HepG2 (cell line): ENCODE data around the gene OSBPL8. TPM values are rescaled to one million over a fixed set of nuclear protein-coding genes. Genes with fewer than 3 reads are reported as not detected.

ENCODE experiments used
- BRF2 ChIP-seq: sonication (generic); formaldehyde crosslinking; IDR thresholded peaks from 2 replicates; pipeline ENCODE4 v1.8.1; 2022; ENCODE audit warnings: mild to moderate bottlenecking, missing genetic modification reagents
- CEBPZ ChIP-seq: IDR thresholded peaks from 2 replicates; pipeline ENCODE4 v1.6.1; 2012; ENCODE audit warnings: low read length, improper control_type of control experiment
- CHCHD3 ChIP-seq: sonication (generic); formaldehyde crosslinking; IDR thresholded peaks from 2 replicates; pipeline ENCODE4 v1.8.0; 2022; ENCODE audit warnings: mild to moderate bottlenecking, missing genetic modification reagents, moderate library complexity
- CHD2 ChIP-seq: IDR thresholded peaks from 2 replicates; pipeline ENCODE4 v1.6.1; 2011; ENCODE audit warnings: low read depth, low read length, improper control_type of control experiment
- DMTF1 ChIP-seq: sonication (generic); formaldehyde crosslinking; IDR thresholded peaks from 2 replicates; pipeline ENCODE4 v1.4.0; 2020; ENCODE audit warnings: mild to moderate bottlenecking, missing genetic modification reagents
- HMGXB3 ChIP-seq: sonication (generic); formaldehyde crosslinking; IDR thresholded peaks from 2 replicates; pipeline ENCODE4 v1.4.0; 2020; ENCODE audit warnings: missing genetic modification reagents, borderline replicate concordance
- USF2 ChIP-seq, 2 experiments: sonication (generic) in 1 of 2; formaldehyde crosslinking in 1 of 2; IDR thresholded peaks; 2 replicates each; pipeline versions ENCODE4 v1.5.1 to v1.6.1; 2011 to 2020; ENCODE audit warnings: borderline replicate concordance in 1 of 2, low read depth in 1 of 2, low read length in 1 of 2, mild to moderate bottlenecking in 1 of 2, missing genetic modification reagents in 1 of 2, moderate library complexity in 1 of 2
- ZFP37 ChIP-seq: sonication (generic); formaldehyde crosslinking; IDR thresholded peaks from 2 replicates; pipeline ENCODE4 v1.4.0; 2020; ENCODE audit warnings: missing genetic modification reagents, borderline replicate concordance
- ZNF207 ChIP-seq: fragments of 450-650 bp; IDR thresholded peaks from 2 replicates; pipeline ENCODE4 v1.6.1; 2016; ENCODE audit warnings: antibody characterized with exemption, borderline replicate concordance
- ZNF432 ChIP-seq: sonication (generic); formaldehyde crosslinking; IDR thresholded peaks from 2 replicates; pipeline ENCODE4 v1.5.0; 2020; ENCODE audit warnings: missing genetic modification reagents, mild to moderate bottlenecking, borderline replicate concordance
- ZNF550 ChIP-seq: sonication (generic); formaldehyde crosslinking; IDR thresholded peaks from 2 replicates; pipeline ENCODE4 v1.4.0; 2020; ENCODE audit warnings: mild to moderate bottlenecking, missing genetic modification reagents, borderline replicate concordance
- ZNF678 ChIP-seq: sonication (generic); formaldehyde crosslinking; IDR thresholded peaks from 2 replicates; pipeline ENCODE4 v1.4.0; 2020; ENCODE audit warnings: mild to moderate bottlenecking, missing genetic modification reagents
- ZNF83 ChIP-seq: sonication (generic); formaldehyde crosslinking; IDR thresholded peaks from 2 replicates; pipeline ENCODE4 v1.4.0; 2020; ENCODE audit warnings: missing genetic modification reagents, mild to moderate bottlenecking, borderline replicate concordance
- polyA plus RNA-seq, 8 experiments: library from polyadenylated mRNA; depleted of rRNA in 3 of 8; stranded (reverse) in 7 of 8; unstranded in 1 of 8; fragments of >200 nt; fragmentation: Illumina TruSeq in 4 of 8; extraction: Trizol in 4 of 8; gene quantifications; 2 replicates each; pipeline versions ENCODE4 v1.2.1 to v1.2.3, GENCODE V29; 2011 to 2016; ENCODE audit warnings: low read depth in 4 of 8, missing spikeins in 1 of 8, mixed read lengths in 1 of 8; ENCODE audit not compliant: insufficient read depth in 1 of 8
- total RNA-seq, 5 experiments: library from RNA; depleted of rRNA; stranded (reverse); fragments of >200 nt; fragmentation: Illumina TruSeq; extraction: Trizol; gene quantifications; 2 replicates each; pipeline ENCODE4 v1.2.3, GENCODE V29; 2016; ENCODE audit warnings: low read depth in 1 of 5

OSBPL8 gene
- total and polyA plus RNA-seq, 2 of the 13 experiments (the other 11 are each of a cell fraction or from before 2014, with no cell fraction given), result 11.0 to 33.9 TPM

GRCh38 chr12:76559400-76560085 lies at the start of gene OSBPL8 (continued):
- TF ChIP-seq BRF2 (CRISPR knock-in tag) (0 out of 2 replicates have a peak, but pooled peaks have one; percentile 55), ZNF432 (CRISPR knock-in tag) (no peak), CEBPZ (no peak), HMGXB3 (peak; percentile 22; the same call in 1 of the 2 replicates), ZNF207 (no peak), CHCHD3 (CRISPR knock-in tag) (peak; percentile 49; the same call in 1 of the 2 replicates), DMTF1 (CRISPR knock-in tag) (no peak), USF2 (IDR thresholded peaks at IDR 0.05; ENCODE audit: low read depth, low read length) (peak; percentile 90), USF2 (CRISPR knock-in tag; IDR thresholded peaks at IDR 0.05; ENCODE audit: borderline replicate concordance) (peak; percentile 97), ZNF83 (CRISPR knock-in tag) (0 out of 2 replicates have a peak, but pooled peaks have one; percentile 12), ZFP37 (peak; percentile 85; the same call in 1 of the 2 replicates), CHD2 (no peak), ZNF678 (CRISPR knock-in tag) (no peak; the same call in 1 of the 2 replicates), ZNF550 (CRISPR knock-in tag) (no peak; the same call in 1 of the 2 replicates)
